Activated CD4-positive, alpha-beta T cell treated with anti-CD3 and anti-CD28 coated beads for 48 hours (primary cell): ENCODE data around the gene AHNAK2.
"Not testable (repeated sequence)": the region's sequence is repeated elsewhere in the genome, so short reads cannot be mapped to it uniquely, and the experiment has no call there.

Experiments used
- DNase-seq: peaks from one replicate; pipeline ENCODE4 v3.0.0-alpha.2; 2020

The AHNAK2 gene

DNA sequence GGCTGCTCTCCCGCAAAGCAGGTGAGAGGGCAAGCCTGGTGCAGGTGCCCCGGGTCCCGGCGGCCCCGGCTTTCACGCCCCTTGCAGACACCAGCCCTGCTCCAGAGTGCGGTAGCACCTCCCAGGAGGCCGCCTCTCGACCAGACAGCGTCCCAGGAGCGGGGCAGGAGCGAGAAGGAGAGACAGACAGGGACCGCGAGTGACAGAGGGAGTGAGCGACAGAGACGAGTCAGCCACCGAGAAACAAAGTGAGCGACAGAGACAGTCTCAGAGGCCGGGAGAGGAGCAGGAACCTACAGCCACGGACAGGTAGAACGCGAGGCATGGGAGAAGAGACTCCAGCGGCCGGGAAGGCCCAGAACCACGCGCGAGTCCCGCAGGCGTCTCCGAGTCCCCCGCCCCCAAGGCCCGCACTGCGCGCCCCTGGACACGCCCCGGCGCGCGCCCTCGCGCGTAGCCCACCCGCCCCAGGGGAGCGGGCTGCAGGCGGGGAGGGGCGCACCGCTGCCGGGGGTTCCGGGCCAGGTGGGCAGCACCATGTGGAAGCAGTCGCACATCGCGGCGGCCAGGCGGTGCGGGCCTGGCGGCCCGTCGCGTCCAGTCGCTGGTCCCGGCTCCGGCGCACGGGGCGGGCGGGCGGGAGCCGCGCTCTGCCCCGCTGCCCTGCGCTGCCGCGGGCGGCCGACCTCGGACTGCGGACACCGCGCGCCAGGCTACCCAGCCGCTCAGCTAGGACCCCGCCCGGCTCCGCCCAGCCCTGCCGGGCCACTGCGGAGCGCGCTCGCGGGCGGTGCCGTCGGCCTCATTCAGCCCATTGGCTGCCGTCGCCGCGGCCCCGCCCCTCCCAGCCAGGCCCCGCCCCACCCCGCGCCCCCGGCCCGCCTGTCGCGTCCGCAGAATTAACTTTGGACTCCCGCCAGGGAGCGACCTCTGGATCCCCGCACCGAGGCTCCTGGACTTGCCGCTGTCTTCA is at the start of gene AHNAK2:
AHNAK2 (minus strand) TSS at position 694 of the 973 bp plus-strand sequence; CDS start at position 557, 137 bp downstream.
- DNase-seq, result peak; percentile 70

DNA sequence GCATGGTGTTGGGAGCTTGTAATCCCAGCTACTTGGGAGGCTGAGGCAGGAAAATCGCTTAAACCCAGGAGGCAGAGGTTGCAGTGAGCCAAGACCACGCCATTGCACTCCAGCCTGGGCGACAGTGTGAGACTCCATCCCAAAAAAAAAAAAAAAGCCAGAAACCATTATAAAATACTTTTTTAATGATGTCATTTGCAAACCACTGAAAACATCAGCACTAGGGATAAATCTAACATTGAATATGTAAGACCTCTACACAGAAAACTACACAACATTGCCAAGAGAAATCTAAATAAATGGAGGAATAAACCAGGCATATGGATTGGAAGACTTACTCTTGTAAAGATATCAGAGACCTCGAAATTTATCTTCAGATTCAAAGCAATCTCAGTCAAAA is 49.5 kb upstream of the AHNAK2 start:
- not testable (repeated sequence) for DNase-seq

DNA sequence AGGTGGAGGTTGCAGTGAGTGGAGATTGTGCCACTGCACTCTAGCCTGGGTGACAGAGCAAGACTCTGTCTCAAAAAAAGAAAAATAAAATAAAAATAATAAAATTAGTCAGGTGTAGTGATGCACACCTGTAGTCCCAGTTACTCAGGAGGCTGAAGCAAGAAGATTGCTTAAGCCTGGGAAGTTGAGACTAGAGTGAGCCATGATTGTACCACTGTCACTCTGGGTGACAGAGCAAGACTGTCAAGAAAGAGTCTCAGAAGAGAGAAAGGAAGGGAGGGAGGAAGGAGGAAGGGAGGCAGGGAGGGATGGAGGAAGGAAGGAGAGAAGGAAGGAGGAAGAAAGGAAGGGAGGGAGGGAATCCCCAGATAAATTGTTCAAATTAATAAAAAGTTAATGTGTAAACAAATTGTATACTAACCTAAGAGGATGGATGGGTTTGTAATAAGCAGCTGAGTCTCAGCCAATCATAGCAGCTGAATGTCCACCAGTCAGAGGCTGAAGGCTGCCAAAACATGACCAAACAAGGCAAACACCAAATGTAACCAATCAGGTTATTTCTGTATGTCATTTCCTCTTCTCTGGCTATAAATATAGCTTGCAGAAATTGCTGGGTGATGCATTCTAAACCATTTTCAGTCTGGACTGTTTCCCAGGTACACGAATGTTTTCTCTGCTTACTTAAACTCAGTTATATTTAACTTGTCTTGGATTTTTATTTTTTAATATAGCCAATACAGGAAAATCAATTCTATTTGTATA is 48.8 kb upstream of the AHNAK2 start:
- DNase-seq, result no peak

DNA sequence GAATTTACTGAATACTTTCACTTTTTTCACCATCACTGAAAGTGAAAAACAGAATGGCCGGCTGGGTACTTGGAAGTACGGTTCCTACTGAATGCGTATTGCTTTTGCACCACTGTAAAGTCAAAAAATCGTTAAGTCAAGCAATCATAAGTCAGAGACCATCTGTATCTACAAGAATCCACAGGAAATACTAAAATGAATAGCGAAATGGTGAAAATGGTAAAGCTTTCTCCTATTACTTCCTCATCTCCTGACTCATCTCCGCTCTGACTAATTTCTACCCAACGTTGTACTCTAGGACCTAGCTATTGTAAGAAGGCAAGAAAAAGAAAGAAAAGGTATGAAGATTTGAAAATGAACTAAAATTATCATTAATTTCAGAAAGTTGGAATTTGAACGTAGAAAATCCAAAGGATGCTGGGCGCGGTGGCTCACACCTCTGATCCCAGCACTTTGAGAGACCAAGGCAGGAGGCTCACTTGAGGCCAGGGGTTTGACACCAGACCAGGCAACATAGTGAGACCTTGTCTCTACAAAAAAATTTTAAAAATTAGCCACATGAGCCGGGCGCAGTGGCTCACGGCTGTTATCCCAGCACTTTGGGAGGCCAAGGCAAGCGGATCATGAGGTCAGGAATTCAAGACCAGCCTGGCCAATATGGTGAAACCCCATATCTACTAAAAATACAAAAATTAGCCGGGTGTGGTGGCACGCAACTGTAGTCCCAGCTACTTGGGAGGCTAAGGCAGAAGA is 48.0 kb upstream of the AHNAK2 start:
- no peak for DNase-seq

DNA sequence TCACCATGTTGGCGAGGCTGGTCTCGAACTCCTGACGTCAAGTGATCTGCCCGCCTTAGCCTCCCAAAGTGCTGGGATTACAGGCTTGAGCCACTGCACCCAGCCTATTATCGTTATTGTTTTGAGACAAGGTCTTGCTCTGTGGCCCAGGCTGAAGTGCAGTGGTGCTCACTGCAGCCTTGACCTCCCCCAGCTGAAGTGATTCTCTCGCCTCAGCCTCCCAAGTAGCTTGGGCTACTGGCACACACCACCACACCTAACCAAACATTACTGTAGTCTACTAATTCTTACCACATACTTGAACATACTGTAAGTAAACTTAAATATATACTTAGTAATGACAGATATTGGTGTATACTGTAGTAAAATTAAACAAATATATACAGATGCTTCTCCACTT is 47.3 kb upstream of the AHNAK2 start:
- no peak for DNase-seq

DNA sequence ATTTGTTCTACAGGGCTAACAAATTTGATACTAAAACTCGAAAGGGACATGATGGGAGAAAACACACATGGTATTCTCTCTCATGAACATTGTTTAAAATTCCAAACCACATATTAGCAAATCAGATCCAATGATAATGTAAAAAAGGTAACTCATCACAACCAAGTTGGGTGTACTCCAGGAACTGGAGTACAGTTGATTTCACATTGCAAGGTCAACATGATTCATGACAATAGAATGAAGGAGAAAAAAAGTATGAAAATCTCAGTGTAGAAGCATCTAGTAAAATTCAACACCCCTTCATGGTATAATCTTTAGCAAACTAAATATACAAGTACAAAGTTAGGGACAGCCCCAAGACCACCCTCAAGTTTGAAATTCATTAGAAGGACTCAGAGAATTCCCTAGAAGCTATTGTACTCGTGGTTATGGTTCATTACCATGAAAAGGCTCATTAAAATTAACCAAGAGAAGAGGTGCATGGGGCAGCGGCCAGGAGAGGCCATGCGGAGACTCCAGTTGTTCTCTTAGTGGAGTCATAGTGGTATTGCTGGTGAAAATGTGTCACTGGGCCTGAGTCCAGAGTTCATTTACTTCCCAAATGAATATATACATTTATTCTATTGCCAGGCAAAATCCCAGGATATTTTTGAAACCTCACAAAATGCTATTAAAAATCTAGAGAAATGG is 45.8 kb upstream of the AHNAK2 start:
- no peak for DNase-seq

DNA sequence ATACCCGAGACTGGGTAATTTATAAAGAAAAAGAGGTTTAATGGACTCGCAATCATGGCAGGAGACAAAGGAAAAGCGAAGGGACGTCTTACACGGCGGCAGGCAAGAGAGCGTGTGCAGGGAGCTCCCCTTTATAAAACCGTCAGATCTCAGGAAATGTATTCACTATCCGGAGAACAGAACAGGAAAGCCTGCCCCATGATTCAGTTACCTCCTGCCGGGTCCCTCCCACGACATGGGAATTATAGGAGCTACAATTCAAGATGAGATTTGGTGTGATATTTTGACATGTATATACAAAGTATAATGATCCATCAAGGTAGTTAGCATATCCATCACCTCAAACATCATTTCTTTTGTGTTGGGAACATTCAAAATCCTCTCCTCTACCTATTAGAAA is 45.0 kb upstream of the AHNAK2 start:
- DNase-seq, result no peak

DNA sequence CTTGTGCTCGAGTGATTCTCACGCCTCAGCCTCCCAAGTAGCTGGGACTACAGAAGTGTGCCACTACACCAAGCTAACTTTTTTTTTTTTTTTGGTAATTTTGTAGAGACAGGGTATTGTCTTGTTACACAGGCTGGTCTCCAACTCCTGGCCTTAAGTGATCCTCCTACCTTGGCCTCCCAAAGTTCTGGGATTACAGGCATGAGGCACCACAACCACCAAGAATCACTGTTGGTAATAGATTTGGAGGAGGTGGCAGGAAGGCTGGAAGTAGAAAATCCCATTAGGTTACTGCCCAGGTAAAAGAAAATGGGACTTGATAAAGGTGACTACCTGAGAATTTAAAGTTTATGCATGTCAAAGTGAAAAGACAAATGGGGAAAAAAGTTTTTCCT is 44.1 kb upstream of the AHNAK2 start:
- no peak for DNase-seq

DNA sequence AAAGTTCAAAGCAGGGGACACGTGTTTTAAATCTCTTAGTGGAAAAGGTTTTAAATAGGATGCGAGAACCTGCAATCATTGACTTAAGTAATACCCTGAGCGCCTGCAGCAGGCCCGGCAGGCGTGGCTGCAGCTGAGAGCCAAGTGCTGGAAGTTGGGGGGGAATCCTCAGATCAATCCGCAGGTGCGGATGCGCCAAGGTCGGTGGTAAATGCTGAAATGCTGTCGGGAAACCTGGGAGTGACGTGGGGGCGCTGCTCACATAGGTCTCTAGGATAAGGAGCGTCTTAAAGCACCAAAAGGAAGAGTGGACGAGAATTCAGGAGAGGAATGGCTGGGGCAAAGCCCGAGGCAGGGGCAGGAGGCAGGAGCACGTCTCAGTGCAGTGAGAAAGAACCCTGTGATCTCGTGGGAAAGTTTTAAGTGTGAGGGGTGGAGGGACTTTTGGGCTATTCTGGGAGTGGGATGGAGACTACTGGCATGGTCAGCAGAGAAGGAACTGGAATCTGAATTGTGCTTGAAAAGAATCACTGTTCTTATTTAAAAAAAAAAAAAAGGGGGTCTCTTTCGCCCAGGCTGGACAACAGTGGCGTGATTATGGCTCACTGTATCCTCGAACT is 43.6 kb upstream of the AHNAK2 start:
- peak; percentile 61 for DNase-seq

DNA sequence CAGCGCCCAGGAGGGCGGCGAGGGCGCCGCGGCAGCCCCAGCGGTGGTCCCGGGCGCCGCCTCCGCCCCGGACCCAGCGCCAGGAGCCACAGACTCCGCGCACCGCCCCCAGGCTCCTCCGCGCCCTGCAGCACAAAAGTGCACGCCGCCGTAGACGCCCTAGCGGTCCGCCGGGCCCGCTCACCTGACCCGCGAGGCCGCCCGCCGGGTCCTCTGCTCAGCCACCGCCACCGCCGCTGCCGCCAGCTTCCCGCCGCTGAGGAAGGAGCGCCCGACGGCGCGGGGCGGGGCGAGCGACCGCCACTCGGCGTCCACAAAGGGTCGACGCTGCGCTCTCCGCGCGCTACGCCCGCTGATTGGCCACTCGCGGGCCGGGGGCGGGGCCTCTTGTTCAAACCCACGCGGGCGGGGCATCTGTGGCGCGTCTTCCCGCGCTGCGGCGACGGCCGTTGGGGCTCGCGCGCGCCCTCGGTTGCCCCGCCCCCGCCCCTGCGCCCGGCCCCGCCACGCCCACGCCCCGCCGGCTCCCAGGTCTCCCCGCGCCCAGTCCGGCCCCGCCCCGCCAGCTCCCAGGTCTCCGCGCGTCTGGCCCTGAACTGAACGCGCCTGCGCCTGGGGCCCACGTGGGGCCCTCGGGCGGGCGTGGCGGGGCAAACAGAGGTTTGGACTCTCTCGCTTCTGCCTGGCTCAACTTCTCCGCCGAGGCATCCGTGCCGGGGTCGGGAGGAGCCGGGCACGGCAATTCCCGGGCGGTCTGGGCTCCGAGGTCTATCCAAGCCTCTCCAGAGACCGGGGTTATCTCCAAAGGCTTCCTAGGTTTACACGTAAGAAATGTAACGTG is 42.9 kb upstream of the AHNAK2 start, which contains the start of gene CDCA4:
CDCA4 (minus strand) TSS at position 269 of the 841 bp plus-strand sequence. CDS start 9,154 bp downstream, outside the sequence.
- DNase-seq, result peak; percentile 98

DNA sequence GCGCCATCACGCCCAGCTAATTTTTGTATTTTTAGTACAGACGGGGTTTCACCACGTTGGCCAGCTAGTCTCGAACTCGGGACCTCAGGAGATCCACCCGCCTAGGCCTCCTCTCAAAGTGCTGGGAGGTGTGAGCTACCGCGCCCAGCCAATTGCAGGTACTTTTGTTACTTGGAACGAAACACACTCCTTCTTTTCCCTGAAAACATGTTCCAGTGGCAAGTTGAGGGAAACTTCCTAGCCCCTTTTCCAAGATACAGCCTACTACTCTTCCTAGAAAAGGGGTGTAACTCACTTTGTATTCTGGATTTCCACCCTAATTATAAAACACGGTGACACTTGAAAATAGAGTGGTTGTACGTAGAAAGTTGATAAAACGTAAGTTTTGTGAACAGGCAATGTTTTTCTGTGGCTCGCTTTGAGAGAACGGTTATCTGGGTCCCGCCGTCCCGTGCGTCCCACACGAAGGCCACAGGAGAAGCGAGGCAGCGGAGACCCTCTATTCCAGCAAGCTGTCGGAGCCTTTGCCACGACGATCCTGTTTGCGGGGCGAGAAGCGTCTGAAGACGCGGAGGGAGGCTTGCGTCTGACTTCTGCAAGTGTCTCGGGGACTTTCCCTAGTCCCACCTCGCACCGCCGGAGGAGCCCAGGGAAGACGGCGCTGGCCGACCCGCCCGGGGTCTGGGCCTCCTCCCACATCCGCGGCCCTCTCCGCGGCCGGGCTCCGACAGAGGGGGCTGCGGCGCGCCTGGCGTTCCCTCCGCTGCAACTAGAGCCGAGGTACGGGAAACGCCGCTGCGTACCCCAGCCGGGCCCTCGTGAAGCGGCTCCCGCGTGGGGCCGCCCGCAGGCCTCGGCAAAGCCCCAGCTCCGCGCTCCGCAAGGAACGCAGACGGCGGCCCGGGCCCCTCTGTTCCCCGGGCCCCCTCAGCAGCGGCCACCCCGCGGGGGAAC is 42.0 kb upstream of the AHNAK2 start:
- peak; percentile 72 for DNase-seq

DNA sequence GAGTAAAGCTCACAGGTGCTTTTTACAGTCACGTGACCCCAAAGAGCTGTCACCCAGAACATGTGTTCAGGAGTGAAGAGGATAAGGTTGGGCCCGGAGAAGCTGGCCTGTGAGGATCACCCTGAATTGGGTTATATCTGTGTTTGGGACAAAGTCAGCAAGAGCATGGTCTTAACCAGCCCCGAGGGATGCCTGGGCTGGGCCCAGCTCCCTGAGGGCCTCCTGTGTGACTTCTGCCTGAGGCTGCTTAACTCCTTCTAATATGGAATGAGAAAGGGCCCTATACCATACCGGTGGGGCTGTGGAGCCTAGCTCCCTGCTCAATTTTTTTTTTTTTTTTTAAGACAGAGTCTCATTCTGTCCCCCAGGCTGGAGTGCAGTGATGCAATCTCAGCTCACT is 40.2 kb upstream of the AHNAK2 start:
- no peak for DNase-seq

DNA sequence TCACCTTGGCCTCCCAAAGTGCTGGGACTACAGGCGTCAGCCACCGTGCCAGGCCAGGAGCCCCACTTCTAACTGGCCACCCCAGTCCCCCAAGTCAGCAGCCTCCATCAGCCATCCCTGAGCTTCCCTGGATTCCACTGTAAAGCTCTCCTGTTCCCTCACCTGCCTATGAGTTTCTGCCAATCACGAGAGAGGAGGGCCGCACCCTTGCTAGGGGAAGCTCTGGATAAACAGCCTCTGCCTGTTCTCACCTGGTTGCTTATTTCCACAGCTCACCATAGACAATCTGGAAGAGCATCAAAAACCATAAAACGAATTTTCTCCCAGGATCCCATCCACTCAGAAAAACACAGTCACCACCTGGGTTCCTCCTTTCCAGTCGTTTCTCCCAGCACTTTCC is 37.7 kb upstream of the AHNAK2 start:
- no peak for DNase-seq

DNA sequence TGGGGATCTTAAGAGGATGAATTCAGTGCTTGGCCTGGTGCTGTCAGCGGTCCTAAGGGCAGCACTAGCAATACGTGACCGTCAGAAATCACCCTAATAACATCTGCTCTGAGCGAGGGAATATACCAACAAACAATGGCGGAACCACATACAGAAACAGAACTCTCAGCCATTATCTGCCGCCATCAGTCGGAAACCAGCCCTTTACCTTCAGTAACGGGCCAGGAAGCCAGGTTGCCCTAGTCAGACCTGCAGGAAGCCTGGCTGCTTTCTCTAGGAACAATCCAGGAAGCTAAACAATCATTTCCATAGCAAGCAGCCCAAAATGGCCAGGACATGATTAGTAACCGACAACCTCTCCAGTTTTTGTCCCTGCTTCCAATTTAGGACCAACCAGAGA is 37.1 kb upstream of the AHNAK2 start:
- DNase-seq, result no peak

DNA sequence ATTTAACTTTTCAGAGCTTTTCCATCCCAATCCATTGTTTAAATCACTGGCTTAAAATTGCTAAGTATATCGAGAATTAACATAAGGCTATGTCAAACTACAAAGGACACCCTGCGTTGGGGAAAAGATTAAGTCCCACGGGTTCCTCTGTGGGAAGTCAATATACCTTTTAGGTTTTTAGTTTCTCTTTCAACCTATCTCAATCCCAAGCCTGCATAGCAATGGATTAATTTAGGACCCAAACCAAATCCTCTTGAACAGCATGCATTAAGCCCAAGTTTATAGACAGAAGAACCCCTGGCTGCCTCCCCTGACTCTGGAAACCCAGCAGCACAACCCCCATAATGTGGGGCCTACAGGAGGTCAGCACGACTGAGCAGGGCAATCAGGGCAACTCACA is 36.5 kb upstream of the AHNAK2 start:
- DNase-seq, result no peak

DNA sequence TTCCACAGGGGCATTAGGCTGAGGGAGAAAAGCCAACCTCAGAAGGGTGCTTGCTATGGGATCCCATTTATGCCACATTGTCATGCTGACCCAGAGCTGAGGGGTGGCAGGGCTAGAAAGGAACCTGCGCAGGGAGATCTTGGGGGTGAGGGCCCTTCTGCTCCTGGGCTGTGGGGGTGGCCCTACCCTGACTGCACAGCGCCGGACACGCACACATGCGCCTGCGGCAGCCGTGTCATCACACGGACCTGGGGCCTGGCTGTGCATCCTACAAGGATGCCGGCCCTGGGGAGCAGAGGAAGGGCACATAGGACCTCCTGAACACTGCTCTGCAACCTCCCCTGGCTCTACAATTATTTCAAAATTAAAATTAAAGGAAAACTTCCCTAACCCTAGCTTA is 35.9 kb upstream of the AHNAK2 start:
- DNase-seq, result no peak

DNA sequence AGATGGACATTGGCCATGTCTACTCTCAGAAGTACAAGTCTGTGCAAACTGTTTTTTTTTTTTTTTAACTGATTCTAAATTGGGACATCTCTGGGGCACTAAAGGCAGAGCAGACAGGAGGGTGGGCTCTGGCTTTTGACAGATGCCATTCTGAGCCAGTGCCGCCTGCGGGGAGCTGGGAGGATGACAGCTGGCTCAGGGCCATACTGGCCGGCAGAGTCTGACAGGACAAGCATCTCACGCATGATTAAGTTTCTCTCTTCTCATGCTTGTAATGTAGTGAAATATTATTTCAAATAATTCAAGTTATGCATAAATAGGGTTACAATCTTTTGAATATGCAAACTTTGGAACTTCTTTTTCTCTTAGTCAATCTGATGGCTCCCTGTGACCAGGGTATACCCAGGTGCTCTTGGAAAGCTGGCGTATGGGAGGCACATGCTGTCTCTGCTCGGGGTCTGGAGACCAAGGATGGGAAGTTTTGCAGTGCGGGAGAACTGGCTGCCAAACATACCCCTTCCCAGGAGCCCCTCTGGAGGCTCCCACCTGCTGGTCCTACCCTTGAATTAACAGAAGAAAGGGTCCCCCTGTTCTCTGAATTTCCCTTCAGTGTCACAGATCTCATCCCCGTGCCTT is 35.1 kb upstream of the AHNAK2 start:
- DNase-seq, result no peak

DNA sequence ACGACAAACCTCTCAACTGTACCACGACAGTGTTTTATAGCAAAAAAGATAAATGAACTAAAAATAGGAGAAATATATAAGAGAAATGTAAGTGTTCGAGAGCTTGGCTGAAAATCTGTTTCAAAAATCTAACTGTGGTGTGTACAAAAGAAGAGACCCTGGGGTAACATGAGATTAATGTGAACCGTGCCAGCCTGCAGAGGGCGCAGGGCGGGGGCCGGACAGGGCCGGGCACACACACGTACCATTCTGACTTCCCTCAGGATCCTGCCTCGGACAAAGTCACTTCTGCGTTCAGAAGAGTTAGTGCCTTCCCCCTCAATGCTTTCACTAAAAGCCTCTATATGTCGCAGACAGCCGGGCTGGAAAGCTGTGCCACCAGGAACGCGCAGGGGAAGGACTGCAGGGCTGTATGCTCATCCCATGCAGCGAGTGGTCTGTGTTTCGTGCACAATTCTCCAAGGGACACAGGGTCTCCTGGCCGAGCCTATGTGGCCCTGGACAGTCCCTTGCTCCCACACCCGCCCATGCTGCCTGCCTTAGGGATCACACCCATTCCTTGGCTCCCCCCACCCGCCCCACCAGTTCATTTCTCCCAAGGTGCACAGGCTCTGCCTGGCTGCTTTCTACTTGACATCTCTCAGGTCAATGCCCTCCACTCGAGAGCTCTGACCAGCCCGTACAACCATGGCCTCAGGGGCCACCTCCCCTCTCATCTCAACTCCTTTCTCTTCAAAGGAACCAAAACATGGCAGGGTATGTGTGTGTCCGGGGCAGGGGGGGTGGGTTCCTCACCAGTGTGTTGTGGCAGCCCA is 34.2 kb upstream of the AHNAK2 start:
- no peak for DNase-seq
